ENCODE data around the gene AKR7A2.

DNA sequence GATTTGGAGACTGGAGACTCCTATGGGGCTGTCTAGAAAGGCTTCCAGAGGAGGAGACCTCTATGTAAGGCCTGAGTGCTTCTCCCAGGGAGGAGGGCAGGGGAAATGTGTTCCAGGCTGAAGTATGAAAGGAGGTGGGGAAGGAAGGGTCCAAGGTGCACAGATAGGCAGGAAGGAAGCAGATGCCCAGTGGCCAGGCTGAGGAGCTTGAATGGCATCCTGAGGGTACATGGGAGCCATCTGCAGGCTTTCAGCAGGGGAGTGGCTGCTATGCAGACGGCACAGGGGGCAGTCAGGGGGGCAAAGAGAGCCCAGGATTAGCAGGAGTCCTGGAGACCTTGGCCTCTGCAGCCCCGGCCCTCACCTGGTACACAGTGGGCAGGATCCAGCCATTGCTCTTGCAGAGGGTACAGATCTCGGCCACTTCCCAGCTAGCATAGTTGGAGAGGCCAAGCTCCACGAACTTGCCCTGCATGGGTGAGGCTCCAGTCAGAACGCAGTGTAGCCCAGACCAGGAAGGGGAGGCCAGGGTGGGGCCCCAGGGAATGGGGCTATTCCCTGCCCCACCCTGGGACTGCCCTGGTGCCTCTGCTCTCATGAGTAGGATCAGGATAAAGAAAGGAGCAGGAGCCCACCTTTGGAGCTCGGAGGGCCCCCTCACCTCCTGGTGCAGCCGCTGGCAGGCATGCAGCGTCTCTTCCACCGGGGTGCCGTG is 4.0 kb downstream of the AKR7A2 start:
- TF ChIP-seq, protein P1, sequence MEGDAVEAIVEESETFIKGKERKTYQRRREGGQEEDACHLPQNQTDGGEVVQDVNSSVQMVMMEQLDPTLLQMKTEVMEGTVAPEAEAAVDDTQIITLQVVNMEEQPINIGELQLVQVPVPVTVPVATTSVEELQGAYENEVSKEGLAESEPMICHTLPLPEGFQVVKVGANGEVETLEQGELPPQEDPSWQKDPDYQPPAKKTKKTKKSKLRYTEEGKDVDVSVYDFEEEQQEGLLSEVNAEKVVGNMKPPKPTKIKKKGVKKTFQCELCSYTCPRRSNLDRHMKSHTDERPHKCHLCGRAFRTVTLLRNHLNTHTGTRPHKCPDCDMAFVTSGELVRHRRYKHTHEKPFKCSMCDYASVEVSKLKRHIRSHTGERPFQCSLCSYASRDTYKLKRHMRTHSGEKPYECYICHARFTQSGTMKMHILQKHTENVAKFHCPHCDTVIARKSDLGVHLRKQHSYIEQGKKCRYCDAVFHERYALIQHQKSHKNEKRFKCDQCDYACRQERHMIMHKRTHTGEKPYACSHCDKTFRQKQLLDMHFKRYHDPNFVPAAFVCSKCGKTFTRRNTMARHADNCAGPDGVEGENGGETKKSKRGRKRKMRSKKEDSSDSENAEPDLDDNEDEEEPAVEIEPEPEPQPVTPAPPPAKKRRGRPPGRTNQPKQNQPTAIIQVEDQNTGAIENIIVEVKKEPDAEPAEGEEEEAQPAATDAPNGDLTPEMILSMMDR (IDR thresholded peaks at IDR 0.05; ENCODE audit: insufficient read depth, low read length, poor library complexity, severe bottlenecking): no peak
- TF ChIP-seq EZH2phosphoT487 (conservative IDR thresholded peaks at IDR 0.05; ENCODE audit: low read length): no peak
